HEK293 (cell line): ENCODE data around the gene SLC7A9.
"Not testable (repeated sequence)": the region's sequence is repeated elsewhere in the genome, so short reads cannot be mapped to it uniquely, and the experiment has no call there.

Experiments used
- CTCF ChIA-PET: fragments of 350-600 bp; formaldehyde crosslinking; extraction: SDS; loops from one replicate; lab custom pipeline; 2021; ENCODE audit warnings: antibody characterized with exemption; lab: Yijun Ruan, JAX
- POLR2A ChIA-PET: fragments of 300-600 bp; formaldehyde crosslinking; extraction: SDS; loops from one replicate; lab custom pipeline; 2020; ENCODE audit warnings: antibody characterized with exemption, inconsistent platforms; lab: Yijun Ruan, JAX
- H3K27ac ChIP-seq: fragments of 200-500 bp; sonication (Bioruptor generic); 2 replicates; pipeline ENCODE4 v1.5.1; 2014; ENCODE audit warnings: low read depth, low read length, control low read depth, inconsistent platforms; ENCODE audit errors: extremely low read depth
- H3K36me3 ChIP-seq, 2 experiments: fragments of 200-500 bp in 1 of 2; sonication (Bioruptor generic) in 1 of 2; 1 replicate in 1 of 2; 2 replicates in 1 of 2; pipeline ENCODE4 v1.5.1; 2014 to 2017; ENCODE audit warnings: inconsistent platforms in 2 of 2, low read length in 2 of 2; ENCODE audit not compliant: control insufficient read depth in 2 of 2, insufficient read depth in 1 of 2
- H3K4me1 ChIP-seq: fragments of 200-500 bp; sonication (Bioruptor generic); 2 replicates; pipeline ENCODE4 v1.5.1; 2014; ENCODE audit warnings: mild to moderate bottlenecking, low read length, inconsistent platforms; ENCODE audit not compliant: control insufficient read depth, insufficient read depth
- H3K4me3 ChIP-seq: 2 replicates; pipeline ENCODE4 v1.5.1; 2011; ENCODE audit warnings: low read depth, mild to moderate bottlenecking, control low read depth, low read length, moderate library complexity
- H3K9me3 ChIP-seq: fragments of 200-500 bp; sonication (Bioruptor generic); 2 replicates; pipeline ENCODE4 v1.5.1; 2014; ENCODE audit warnings: low read depth, low read length, inconsistent platforms; ENCODE audit not compliant: control insufficient read depth, insufficient read depth
- PRDM6 ChIP-seq: fragments of 450-650 bp; formaldehyde crosslinking; IDR thresholded peaks from 2 replicates; pipeline ENCODE4 v1.5.1; 2017; ENCODE audit warnings: missing biosample characterization, missing genetic modification characterization
- REST ChIP-seq: fragments of 450-650 bp; formaldehyde crosslinking; IDR thresholded peaks from 2 replicates; pipeline ENCODE4 v1.5.1; 2016; ENCODE audit warnings: missing biosample characterization, missing genetic modification characterization
- ZBTB7A ChIP-seq: fragments of 450-650 bp; formaldehyde crosslinking; IDR thresholded peaks from 2 replicates; pipeline ENCODE4 v1.5.1; 2016; ENCODE audit warnings: low read depth, missing biosample characterization, missing genetic modification characterization
- ZFP69B ChIP-seq: fragments of 450-650 bp; formaldehyde crosslinking; IDR thresholded peaks from 2 replicates; pipeline ENCODE4 v1.5.1; 2016; ENCODE audit warnings: missing biosample characterization, missing genetic modification characterization
- ZNF148 ChIP-seq: fragments of 450-650 bp; formaldehyde crosslinking; IDR thresholded peaks from 2 replicates; pipeline ENCODE4 v1.5.0; 2017; ENCODE audit warnings: missing biosample characterization, missing genetic modification characterization, borderline replicate concordance
- ZNF169 ChIP-seq: fragments of 450-650 bp; formaldehyde crosslinking; IDR thresholded peaks from 2 replicates; pipeline ENCODE4 v1.5.1; 2016; ENCODE audit warnings: missing biosample characterization, missing genetic modification characterization
- ZNF23 ChIP-seq: fragments of 450-650 bp; formaldehyde crosslinking; IDR thresholded peaks from 2 replicates; pipeline ENCODE4 v1.5.1; 2016; ENCODE audit warnings: missing biosample characterization, missing genetic modification characterization, borderline replicate concordance
- ZNF24 ChIP-seq: fragments of 450-650 bp; formaldehyde crosslinking; IDR thresholded peaks from 2 replicates; pipeline ENCODE4 v1.5.1; 2016; ENCODE audit warnings: missing biosample characterization, missing genetic modification characterization
- ZNF701 ChIP-seq: fragments of 450-650 bp; formaldehyde crosslinking; IDR thresholded peaks from 2 replicates; pipeline ENCODE4 v1.5.1; 2016; ENCODE audit warnings: missing biosample characterization, missing genetic modification characterization
- ZSCAN23 ChIP-seq: fragments of 450-650 bp; formaldehyde crosslinking; IDR thresholded peaks from 2 replicates; pipeline ENCODE4 v1.5.1; 2016; ENCODE audit warnings: missing biosample characterization, missing genetic modification characterization
- ZXDB ChIP-seq: fragments of 450-650 bp; formaldehyde crosslinking; IDR thresholded peaks from 2 replicates; pipeline ENCODE4 v1.5.1; 2016; ENCODE audit warnings: missing biosample characterization, missing genetic modification characterization
- TF ChIP-seq, protein P1 (sequence below): fragments of 450-650 bp; formaldehyde crosslinking; IDR thresholded peaks from 2 replicates; pipeline ENCODE4 v1.5.1; 2016; ENCODE audit warnings: missing biosample characterization, missing genetic modification characterization, low read depth
- TF ChIP-seq, protein P2 (sequence below): fragments of 450-650 bp; formaldehyde crosslinking; IDR thresholded peaks from 2 replicates; pipeline ENCODE4 v1.5.1; 2016; ENCODE audit warnings: missing biosample characterization, missing genetic modification characterization

Gene SLC7A9

DNA sequence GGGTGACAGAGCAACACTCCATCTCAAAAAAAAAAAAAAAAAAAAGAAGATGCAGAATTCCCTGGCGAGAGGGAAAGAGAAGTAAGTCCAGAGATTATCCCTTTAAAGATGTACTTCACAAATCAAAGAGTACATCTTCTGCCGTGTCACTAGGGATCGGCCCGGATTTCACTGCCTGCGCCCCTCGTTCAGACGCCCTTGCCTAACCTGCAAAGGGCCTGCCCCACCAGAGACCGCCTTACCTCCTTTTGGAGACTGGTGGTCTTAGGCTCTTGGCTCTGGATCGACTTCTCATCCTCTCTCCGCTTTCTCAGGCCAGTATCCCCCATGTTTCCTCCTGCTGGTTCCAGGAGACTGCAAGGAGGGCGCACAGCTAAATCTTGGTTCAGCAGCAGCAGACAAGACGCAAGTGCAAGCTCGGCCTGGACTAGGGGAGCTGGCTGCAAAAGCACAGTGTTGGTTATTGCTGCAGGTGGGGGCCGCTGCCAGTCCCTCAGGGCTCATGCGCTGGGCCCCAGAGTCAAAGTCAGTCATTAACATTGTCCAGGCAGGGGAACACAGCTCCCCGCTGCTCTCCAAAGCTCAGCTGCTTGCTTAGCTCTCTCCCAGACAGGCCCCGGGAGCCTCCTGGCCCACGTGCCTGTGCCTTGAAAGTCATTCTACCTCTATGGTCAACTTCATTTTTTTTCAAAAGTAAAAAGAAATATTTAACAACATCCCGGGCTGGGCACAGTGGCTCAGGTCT is 1.2 kb downstream of the SLC7A9 start (continued):
- TF ChIP-seq, protein P1, sequence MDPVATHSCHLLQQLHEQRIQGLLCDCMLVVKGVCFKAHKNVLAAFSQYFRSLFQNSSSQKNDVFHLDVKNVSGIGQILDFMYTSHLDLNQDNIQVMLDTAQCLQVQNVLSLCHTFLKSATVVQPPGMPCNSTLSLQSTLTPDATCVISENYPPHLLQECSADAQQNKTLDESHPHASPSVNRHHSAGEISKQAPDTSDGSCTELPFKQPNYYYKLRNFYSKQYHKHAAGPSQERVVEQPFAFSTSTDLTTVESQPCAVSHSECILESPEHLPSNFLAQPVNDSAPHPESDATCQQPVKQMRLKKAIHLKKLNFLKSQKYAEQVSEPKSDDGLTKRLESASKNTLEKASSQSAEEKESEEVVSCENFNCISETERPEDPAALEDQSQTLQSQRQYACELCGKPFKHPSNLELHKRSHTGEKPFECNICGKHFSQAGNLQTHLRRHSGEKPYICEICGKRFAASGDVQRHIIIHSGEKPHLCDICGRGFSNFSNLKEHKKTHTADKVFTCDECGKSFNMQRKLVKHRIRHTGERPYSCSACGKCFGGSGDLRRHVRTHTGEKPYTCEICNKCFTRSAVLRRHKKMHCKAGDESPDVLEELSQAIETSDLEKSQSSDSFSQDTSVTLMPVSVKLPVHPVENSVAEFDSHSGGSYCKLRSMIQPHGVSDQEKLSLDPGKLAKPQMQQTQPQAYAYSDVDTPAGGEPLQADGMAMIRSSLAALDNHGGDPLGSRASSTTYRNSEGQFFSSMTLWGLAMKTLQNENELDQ (tag by site-specific recombination), result no peak
- no peak for TF ChIP-seq ZNF701 (tag by site-specific recombination)
- TF ChIP-seq ZXDB, result no peak
- no peak for TF ChIP-seq ZNF169 (tag by site-specific recombination)

GRCh38 chr19:32867436-32867835 is 2.1 kb downstream of the SLC7A9 start:
- H3K27ac ChIP-seq, CTCF ChIA-PET, H3K4me1 ChIP-seq, H3K36me3 ChIP-seq, H3K4me3 ChIP-seq, H3K9me3 ChIP-seq: not testable (repeated sequence)
- POLR2A ChIA-PET, result interaction anchor here (1.0 kb wide), 1 partner anchor 287 kb away, joined by 3 read pairs; the partner anchor contains the start of gene PDCD5

- TF ChIP-seq ZSCAN23 (tag by site-specific recombination) (no peak), REST (tag by site-specific recombination) (peak; percentile 84), PRDM6 (tag by site-specific recombination) (no peak), ZNF148 (tag by site-specific recombination) (no peak), ZNF23 (tag by site-specific recombination) (no peak), ZNF24 (no peak), ZBTB7A (no peak), ZFP69B (tag by site-specific recombination) (0 out of 2 replicates have a peak, but pooled peaks have one; percentile 24)
- TF ChIP-seq, protein P2, sequence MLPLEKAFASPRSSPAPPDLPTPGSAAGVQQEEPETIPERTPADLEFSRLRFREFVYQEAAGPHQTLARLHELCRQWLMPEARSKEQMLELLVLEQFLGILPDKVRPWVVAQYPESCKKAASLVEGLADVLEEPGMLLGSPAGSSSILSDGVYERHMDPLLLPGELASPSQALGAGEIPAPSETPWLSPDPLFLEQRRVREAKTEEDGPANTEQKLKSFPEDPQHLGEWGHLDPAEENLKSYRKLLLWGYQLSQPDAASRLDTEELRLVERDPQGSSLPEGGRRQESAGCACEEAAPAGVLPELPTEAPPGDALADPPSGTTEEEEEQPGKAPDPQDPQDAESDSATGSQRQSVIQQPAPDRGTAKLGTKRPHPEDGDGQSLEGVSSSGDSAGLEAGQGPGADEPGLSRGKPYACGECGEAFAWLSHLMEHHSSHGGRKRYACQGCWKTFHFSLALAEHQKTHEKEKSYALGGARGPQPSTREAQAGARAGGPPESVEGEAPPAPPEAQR (tag by site-specific recombination), result no peak
- TF ChIP-seq, all 188 proteins: peak for 2
- Histone ChIP-seq H3K4me3 (no peak overlapping the region), H3K27ac (no peak overlapping the region), H3K9me3 (no peaks in the 10 kb centered on the region), H3K36me3 (no peaks in the 10 kb centered on the region; a peak in 1 of 3 replicates), H3K4me1 (peaks cover 2% of the 10 kb centered on the region; the same call in 1 of the 2 replicates)
- ChIA-PET CTCF (interaction anchor here (0.7 to 1.0 kb wide), 3 partner anchors 117 to 549 kb away, joined by 3 read pairs; no protein-coding TSS in a partner anchor), POLR2A (interaction anchor here (1.0 to 1.3 kb wide), 2 partner anchors 18 to 286 kb away, joined by 3 read pairs; partner anchors contain the start of gene PDCD5)
These were observed 2.9 kb downstream of the SLC7A9 start for GRCh38 chr19:32866564-32867265.
